MM.1S (cell line): ENCODE measurements around the gene WNT4.

ENCODE experiments used
- DNase-seq: peaks from one replicate; pipeline ENCODE4 v3.0.0-alpha.2; 2015
- H2AFZ ChIP-seq: fragments of 300-600 bp; sonication (generic); 2 replicates; pipeline ENCODE4 v1.6.0; 2016; ENCODE audit warnings: antibody characterized with exemption, low read length
- H3F3A ChIP-seq: fragments of 300-600 bp; sonication (generic); 2 replicates; pipeline ENCODE4 v1.6.1; 2016; ENCODE audit warnings: mild to moderate bottlenecking, antibody characterized with exemption, low read length, moderate library complexity, mixed read lengths; ENCODE audit not compliant: insufficient read depth
- H3K27ac ChIP-seq: fragments of 300-600 bp; sonication (generic); 2 replicates; pipeline ENCODE4 v1.5.1; 2016; ENCODE audit warnings: mild to moderate bottlenecking, low read length
- H3K27me3 ChIP-seq: fragments of 300-600 bp; sonication (generic); replicated peaks from 2 replicates; pipeline ENCODE4 v1.6.0; 2016; ENCODE audit warnings: low read length; ENCODE audit not compliant: insufficient read depth
- H3K36me3 ChIP-seq: fragments of 300-600 bp; sonication (generic); replicated peaks from 2 replicates; pipeline ENCODE4 v1.6.1; 2016; ENCODE audit warnings: mild to moderate bottlenecking, low read length, mixed read lengths; ENCODE audit not compliant: insufficient read depth
- H3K4me1 ChIP-seq: fragments of 300-600 bp; sonication (generic); 2 replicates; pipeline ENCODE4 v1.6.1; 2016; ENCODE audit warnings: low read length, mixed read lengths
- H3K4me2 ChIP-seq: fragments of 300-600 bp; sonication (generic); 2 replicates; pipeline ENCODE4 v1.6.0; 2016; ENCODE audit warnings: low read depth, low read length
- H3K4me3 ChIP-seq: fragments of 300-600 bp; sonication (generic); 2 replicates; pipeline ENCODE4 v1.5.1; 2016; ENCODE audit warnings: low read length, mixed read lengths
- H3K79me2 ChIP-seq: fragments of 300-600 bp; sonication (generic); 2 replicates; pipeline ENCODE4 v1.6.1; 2016; ENCODE audit warnings: mixed run types, low read length, mixed read lengths
- H3K9ac ChIP-seq: fragments of 300-600 bp; sonication (generic); 2 replicates; pipeline ENCODE4 v1.6.1; 2016; ENCODE audit warnings: low read length, mixed read lengths
- H3K9me2 ChIP-seq: fragments of 300-600 bp; sonication (generic); replicated peaks from 2 replicates; pipeline ENCODE4 v1.6.1; 2016; ENCODE audit warnings: mild to moderate bottlenecking, low read length, mixed read lengths; ENCODE audit not compliant: insufficient read depth
- H3K9me3 ChIP-seq: fragments of 300-600 bp; sonication (generic); replicated peaks from 2 replicates; pipeline ENCODE4 v1.6.1; 2016; ENCODE audit warnings: mild to moderate bottlenecking, low read length, mixed read lengths; ENCODE audit not compliant: insufficient read depth
- H4K20me1 ChIP-seq: fragments of 300-600 bp; sonication (generic); 2 replicates; pipeline ENCODE4 v1.6.1; 2016; ENCODE audit warnings: mild to moderate bottlenecking, low read length, moderate library complexity, mixed read lengths; ENCODE audit not compliant: insufficient read depth
- CTCF ChIP-seq: fragments of 300-600 bp; sonication (generic); IDR thresholded peaks from 2 replicates; pipeline ENCODE4 v1.5.1; 2016; ENCODE audit warnings: antibody characterized with exemption, low read length, mixed read lengths
- EZH2 ChIP-seq: fragments of 300-600 bp; sonication (generic); optimal IDR thresholded peaks from 2 replicates; pipeline ENCODE3; 2017; ENCODE audit warnings: low read depth, mild to moderate bottlenecking, antibody characterized with exemption, low read length, mixed read lengths
- EZH2phosphoT487 ChIP-seq: fragments of 300-600 bp; sonication (generic); IDR thresholded peaks from 2 replicates; pipeline ENCODE4 v1.6.1; 2018; ENCODE audit warnings: antibody characterized with exemption, low read length

Gene WNT4

GRCh38 chr1:22100168-22100567 lies 42.7 kb downstream of the WNT4 start:
- Histone ChIP-seq H2AFZ (no peak overlapping the region), H3K27ac (no peak overlapping the region), H3K4me3 (no peak overlapping the region), H3K9me2 (no peaks in the 10 kb centered on the region), H3K9me3 (no peaks in the 10 kb centered on the region), H3K9ac (no peak overlapping the region), H3K4me1 (peaks cover 22% of the 10 kb centered on the region), H3K36me3 (no peaks in the 10 kb centered on the region), H3K4me2 (no peak overlapping the region), H4K20me1 (peaks cover 11% of the 10 kb centered on the region; the same call in 1 of the 2 replicates), H3K27me3 (no peaks in the 10 kb centered on the region), H3K79me2 (peaks cover 5% of the 10 kb centered on the region; the same call in 1 of the 2 replicates), H3F3A (peaks cover 12% of the 10 kb centered on the region)
- DNase-seq = no peak
- TF ChIP-seq EZH2phosphoT487 = no peak
- TF ChIP-seq CTCF = no peak
- no peak for TF ChIP-seq EZH2

GRCh38 chr1:22098752-22099151 lies 44.1 kb downstream of the WNT4 start:
- Histone ChIP-seq H3K9me2 (no peaks in the 10 kb centered on the region), H4K20me1 (0 out of 2 replicates have a peak, but pooled peaks cover 6% of the 10 kb centered on the region), H3K4me3 (no peak overlapping the region), H3K4me2 (no peak overlapping the region), H3K27me3 (no peaks in the 10 kb centered on the region), H3F3A (no peaks in the 10 kb centered on the region; the same call in 1 of the 2 replicates), H3K9me3 (no peaks in the 10 kb centered on the region), H3K36me3 (0 out of 2 replicates have a peak, but pooled peaks cover 3% of the 10 kb centered on the region), H2AFZ (no peak overlapping the region), H3K4me1 (peaks cover 7% of the 10 kb centered on the region), H3K9ac (no peak overlapping the region), H3K27ac (no peak overlapping the region), H3K79me2 (peaks cover 13% of the 10 kb centered on the region)
- TF ChIP-seq EZH2phosphoT487 (no peak), CTCF (no peak), EZH2 (no peak)
- DNase-seq = no peak

GRCh38 chr1:22096463-22096862 lies 46.4 kb downstream of the WNT4 start:
- Histone ChIP-seq H3K9me3 (no peaks in the 10 kb centered on the region), H3K27ac (no peak overlapping the region), H2AFZ (no peak overlapping the region), H3K36me3 (peaks cover 3% of the 10 kb centered on the region; the same call in 1 of the 2 replicates), H3K27me3 (no peaks in the 10 kb centered on the region), H3K79me2 (peaks cover 25% of the 10 kb centered on the region), H4K20me1 (0 out of 2 replicates have a peak, but pooled peaks cover 6% of the 10 kb centered on the region), H3K4me1 (peaks cover 5% of the 10 kb centered on the region; the same call in 1 of the 2 replicates), H3F3A (no peaks in the 10 kb centered on the region; the same call in 1 of the 2 replicates), H3K4me2 (no peak overlapping the region), H3K9ac (no peak overlapping the region), H3K9me2 (no peaks in the 10 kb centered on the region), H3K4me3 (no peak overlapping the region)
- DNase-seq = no peak
- TF ChIP-seq CTCF (no peak), EZH2 (no peak), EZH2phosphoT487 (no peak)
